HepG2 (cell line): ENCODE data around the gene RHOBTB3. TPM values are rescaled to one million over a fixed set of nuclear protein-coding genes. Genes with fewer than 3 reads are reported as not detected.

ENCODE experiments used
- ATAC-seq: fragments of 200-7000 bp; cut with Tn5 transposase; 3 replicates; pipeline ENCODE4 v1.9.1; 2020; ENCODE audit warnings: mild to moderate bottlenecking, moderate library complexity
- BruUV-seq: library from RNA; stranded (reverse); fragments of 400-500 nt; replicated peaks from 2 replicates; lab custom pipeline; 2021; lab: Mats Ljungman, UMichigan
- CTCF ChIA-PET: fragments of 300-600 bp; formaldehyde crosslinking; extraction: SDS; loops from one replicate; lab custom pipeline; 2021; ENCODE audit warnings: low total read pairs, inconsistent platforms, low intra/inter-chr PET ratio; lab: Yijun Ruan, JAX
- POLR2A ChIA-PET: fragments of 350-600 bp; sonication (Branson Sonifier 250); formaldehyde crosslinking; loops from one replicate; lab custom pipeline; 2020; ENCODE audit warnings: antibody characterized with exemption, inconsistent platforms; lab: Yijun Ruan, JAX
- DNase-seq: peaks from one replicate; pipeline ENCODE4 v3.0.0-alpha.2; 2015; ENCODE audit warnings: low spot score
- FAIRE-seq: peaks from 3 replicates; lab custom pipeline; 2011; peaks lifted over from hg19 to GRCh38; lab: Jason Lieb, UNC
- H2AFZ ChIP-seq: one replicate; pipeline ENCODE4 v1.6.1; 2011; ENCODE audit warnings: low read length, inconsistent platforms
- H3K27ac ChIP-seq: fragments of 300-600 bp; 3 replicates; pipeline ENCODE4 v1.8.0; 2011; ENCODE audit warnings: mixed run types, mild to moderate bottlenecking, mixed read lengths, low read length, inconsistent platforms; ENCODE audit not compliant: insufficient read depth; ENCODE audit errors: extremely low read length
- H3K27me3 ChIP-seq, 2 experiments: fragments of 200-600 bp in 1 of 2; 2 replicates in 1 of 2; 3 replicates in 1 of 2; pipeline versions ENCODE4 v1.6.0 to v1.8.0; 2011; ENCODE audit warnings: low read length in 2 of 2, mild to moderate bottlenecking in 2 of 2, moderate library complexity in 2 of 2, inconsistent platforms in 1 of 2; ENCODE audit not compliant: insufficient read depth in 2 of 2, control insufficient read depth in 1 of 2
- H3K36me3 ChIP-seq, 2 experiments: fragments of 200-600 bp in 1 of 2; replicated peaks in 1 of 2; 2 replicates in 1 of 2; 3 replicates in 1 of 2; pipeline versions ENCODE4 v1.5.1 to v1.8.0; 2011; ENCODE audit warnings: low read length in 2 of 2, inconsistent platforms in 1 of 2; ENCODE audit not compliant: insufficient read depth in 2 of 2, control insufficient read depth in 1 of 2
- H3K4me1 ChIP-seq: 2 replicates; pipeline ENCODE4 v1.5.1; 2012; ENCODE audit warnings: low read length, inconsistent platforms; ENCODE audit not compliant: insufficient read depth
- H3K4me2 ChIP-seq: 2 replicates; pipeline ENCODE4 v1.6.0; 2011; ENCODE audit warnings: low read depth, low read length, inconsistent platforms
- H3K4me3 ChIP-seq, 3 experiments: fragments of 200-600 bp in 1 of 3; sonication (generic), shearing (Covaris generic) in 1 of 3; replicated peaks in 1 of 3; 2 replicates each; pipeline ENCODE4 v1.5.1; 2011 to 2016; ENCODE audit warnings: low read length in 3 of 3, inconsistent platforms in 2 of 3, low read depth in 2 of 3, mild to moderate bottlenecking in 2 of 3, control low read depth in 1 of 3, mixed read lengths in 1 of 3; ENCODE audit not compliant: insufficient read depth in 1 of 3
- H3K79me2 ChIP-seq: one replicate; pipeline ENCODE4 v1.6.1; 2011; ENCODE audit warnings: low read length, inconsistent platforms; ENCODE audit not compliant: insufficient read depth
- H3K9ac ChIP-seq: 2 replicates; pipeline ENCODE4 v1.6.0; 2011; ENCODE audit warnings: mild to moderate bottlenecking, low read depth, low read length, inconsistent platforms; ENCODE audit not compliant: insufficient read depth
- H3K9me3 ChIP-seq: 2 replicates; pipeline ENCODE4 v1.5.1; 2012; ENCODE audit warnings: mild to moderate bottlenecking, low read length
- H4K20me1 ChIP-seq: 2 replicates; pipeline ENCODE4 v1.6.0; 2011; ENCODE audit warnings: inconsistent platforms, mild to moderate bottlenecking, low read length, moderate library complexity; ENCODE audit not compliant: insufficient read depth
- MTERF4 ChIP-seq: sonication (generic); formaldehyde crosslinking; IDR thresholded peaks from 2 replicates; pipeline ENCODE4 v1.8.0; 2023; ENCODE audit warnings: mild to moderate bottlenecking, missing genetic modification reagents
- RFX5 ChIP-seq: IDR thresholded peaks from 2 replicates; pipeline ENCODE4 v1.6.1; 2011; ENCODE audit warnings: low read depth, low read length, improper control_type of control experiment
- SAP130 ChIP-seq: IDR thresholded peaks from 2 replicates; pipeline ENCODE4 v1.6.1; 2016; ENCODE audit warnings: low read depth
- SIN3A ChIP-seq: IDR thresholded peaks from 2 replicates; pipeline ENCODE4 v1.6.1; 2011; ENCODE audit warnings: low read depth, mild to moderate bottlenecking, control low read depth, low read length, borderline replicate concordance
- SMYD3 ChIP-seq: sonication (generic); formaldehyde crosslinking; IDR thresholded peaks from 2 replicates; pipeline ENCODE4 v1.8.1; 2023; ENCODE audit warnings: mild to moderate bottlenecking, missing genetic modification reagents
- ZNF329 ChIP-seq: sonication (generic); formaldehyde crosslinking; IDR thresholded peaks from 2 replicates; pipeline ENCODE4 v1.9.0; 2021; ENCODE audit warnings: low read depth, mild to moderate bottlenecking, missing genetic modification reagents
- ZNF512B ChIP-seq: sonication (generic); formaldehyde crosslinking; IDR thresholded peaks from 2 replicates; pipeline ENCODE4 v1.5.1; 2020; ENCODE audit warnings: missing genetic modification reagents, mild to moderate bottlenecking, borderline replicate concordance
- ZNF598 ChIP-seq: sonication (generic); formaldehyde crosslinking; IDR thresholded peaks from 2 replicates; pipeline ENCODE4 v1.5.1; 2020; ENCODE audit warnings: mild to moderate bottlenecking, missing genetic modification reagents, borderline replicate concordance
- WGBS: methylation state at CpG from one replicate; pipeline ENCODE4 v1.1.6; 2017; ENCODE audit warnings: low lambda C conversion rate; 5-methylcytosine and 5-hydroxymethylcytosine counted together
- in situ Hi-C: cut with HindIII; loops from 2 replicates; pipeline ENCODE4 v1.10.0; 2017; ENCODE audit warnings: low pct_unique_long_range_greater_than_20kb; ENCODE audit not compliant: extremely low pct_ligation_motif_present
- intact Hi-C: fragments of 100-400 bp; cut with micrococcal nuclease; formaldehyde crosslinking; loops from one replicate; pipeline ENCODE4 v1.10.0; 2022; ENCODE audit not compliant: unreplicated experiment
- polyA plus RNA-seq, 8 experiments: library from polyadenylated mRNA; depleted of rRNA in 3 of 8; stranded (reverse) in 7 of 8; unstranded in 1 of 8; fragments of >200 nt; fragmentation: Illumina TruSeq in 4 of 8; extraction: Trizol in 4 of 8; gene quantifications; 2 replicates each; pipeline versions ENCODE4 v1.2.1 to v1.2.3, GENCODE V29; 2011 to 2016; ENCODE audit warnings: low read depth in 4 of 8, missing spikeins in 1 of 8, mixed read lengths in 1 of 8; ENCODE audit not compliant: insufficient read depth in 1 of 8
- total RNA-seq, 5 experiments: library from RNA; depleted of rRNA; stranded (reverse); fragments of >200 nt; fragmentation: Illumina TruSeq; extraction: Trizol; gene quantifications; 2 replicates each; pipeline ENCODE4 v1.2.3, GENCODE V29; 2016; ENCODE audit warnings: low read depth in 1 of 5

RHOBTB3 gene
- total and polyA plus RNA-seq, 2 of the 13 experiments (the other 11 are each of a cell fraction or from before 2014, with no cell fraction given): 31.6 to 35.4 TPM

- CTCF ChIA-PET: no interaction called here
- POLR2A ChIA-PET: interaction anchor here (1.6 to 6.1 kb wide), 13 partner anchors 9 to 175 kb away, joined by 5 to 130 read pairs (median 15); partner anchors contain the start of genes RFESD and RHOBTB3
- Histone ChIP-seq H3K4me2 (peak overlapping the region; percentile 94), H2AFZ (no peak overlapping the region), H3K4me3 (peak overlapping the region; percentile 66 to 86 (median 81)), H3K27ac (peak overlapping the region; percentile 89), H3K36me3 (peaks cover 6 to 12% of the 10 kb centered on the region in 2 experiments; a peak in 4 of 5 replicates), H3K27me3 (no peaks in the 10 kb centered on the region; a peak in 1 of 5 replicates), H3K79me2 (peaks cover 53% of the 10 kb centered on the region), H3K4me1 (peaks cover 87% of the 10 kb centered on the region), H3K9me3 (no peaks in the 10 kb centered on the region), H3K9ac (peak overlapping the region; percentile 79), H4K20me1 (peaks cover 27% of the 10 kb centered on the region)
- in situ Hi-C loops: no loop called here
- TF ChIP-seq MTERF4 (CRISPR knock-in tag) (no peak), ZNF329 (CRISPR knock-in tag) (no peak), SIN3A (no peak), ZNF512B (CRISPR knock-in tag) (0 out of 2 replicates have a peak, but pooled peaks have one; percentile 38), SAP130 (CRISPR knock-in tag) (0 out of 2 replicates have a peak, but pooled peaks have one; percentile 13), RFX5 (no peak), ZNF598 (0 out of 2 replicates have a peak, but pooled peaks have one; percentile 52), SMYD3 (no peak)
- TSS peak; percentile 53 for BruUV-seq
- intact Hi-C loops: loop anchor here (2.0 kb wide), 1 partner anchor 21 kb away; no protein-coding TSS in a partner anchor
- 18% methylated on average over 8 of the region's 9 CpGs for WGBS
- DNase-seq: no peak
- no peak for FAIRE-seq
- no peak for ATAC-seq
Measured at GRCh38 chr5:95821110-95822021, 90.2 kb downstream of the RHOBTB3 start.
